WTC11 (cell line): ENCODE results near the gene DSE. TPM values are rescaled to one million over a fixed set of nuclear protein-coding genes. Genes with fewer than 3 reads are reported as not detected.

ENCODE experiments used
- ATAC-seq: fragments of 200-7000 bp; cut with Tn5 transposase; 2 replicates; pipeline ENCODE4 v1.10.0; 2021; ENCODE audit warnings: mild to moderate bottlenecking, moderate library complexity
- CTCF ChIA-PET: fragments of 300-600 bp; sonication (Branson Sonifier 250); formaldehyde crosslinking; loops from one replicate; lab custom pipeline; 2021; ENCODE audit warnings: antibody characterized with exemption; lab: Charles Lee
- POLR2A ChIA-PET: fragments of 350-600 bp; sonication (Branson Sonifier 250); formaldehyde crosslinking; loops from one replicate; lab custom pipeline; 2021; ENCODE audit warnings: antibody characterized with exemption; lab: Charles Lee
- DNase-seq: peaks from one replicate; pipeline ENCODE4 v3.0.0; 2021; ENCODE audit warnings: low spot score
- H3K27ac Mint-ChIP-seq: 2 replicates; pipeline ENCODE4 v1.8.0; 2021; ENCODE audit warnings: mixed read lengths
- H3K27me3 Mint-ChIP-seq: 2 replicates; pipeline ENCODE4 v1.8.0; 2021; ENCODE audit warnings: low read depth, mild to moderate bottlenecking, moderate library complexity, mixed read lengths
- H3K36me3 Mint-ChIP-seq: 2 replicates; pipeline ENCODE4 v1.8.0; 2021; ENCODE audit warnings: mixed read lengths
- H3K4me1 Mint-ChIP-seq: 2 replicates; pipeline ENCODE4 v1.8.0; 2022; ENCODE audit warnings: mixed read lengths
- H3K4me3 Mint-ChIP-seq: 2 replicates; pipeline ENCODE4 v1.8.0; 2021; ENCODE audit warnings: mild to moderate bottlenecking, moderate library complexity, mixed read lengths
- H3K9me3 Mint-ChIP-seq: 2 replicates; pipeline ENCODE4 v1.8.0; 2021; ENCODE audit warnings: mixed read lengths
- AFF4 ChIP-seq: sonication (generic); formaldehyde crosslinking; IDR thresholded peaks from 2 replicates; pipeline ENCODE4 v1.8.1; 2023; ENCODE audit warnings: mild to moderate bottlenecking, missing genetic modification reagents, borderline replicate concordance
- AR ChIP-seq: fragments of 250-450 bp; sonication (Bioruptor Pico); IDR thresholded peaks from 2 replicates; pipeline ENCODE4 v1.9.0; 2021; ENCODE audit warnings: mild to moderate bottlenecking
- ELF4 ChIP-seq: sonication (generic); formaldehyde crosslinking; IDR thresholded peaks from 2 replicates; pipeline ENCODE4 v1.8.1; 2022; ENCODE audit warnings: low read depth, mild to moderate bottlenecking, moderate library complexity, missing genetic modification reagents
- FOXK1 ChIP-seq: sonication (generic); formaldehyde crosslinking; IDR thresholded peaks from 2 replicates; pipeline ENCODE4 v1.8.0; 2022; ENCODE audit warnings: mild to moderate bottlenecking, moderate library complexity, missing genetic modification reagents
- GABPB1 ChIP-seq: sonication (generic); formaldehyde crosslinking; IDR thresholded peaks from 2 replicates; pipeline ENCODE4 v1.8.1; 2023; ENCODE audit warnings: mild to moderate bottlenecking, missing genetic modification reagents
- GRHL2 ChIP-seq: fragments of 250-450 bp; sonication (Bioruptor Pico); IDR thresholded peaks from 2 replicates; pipeline ENCODE4 v1.8.0; 2022; ENCODE audit warnings: mild to moderate bottlenecking, moderate library complexity; ENCODE audit not compliant: insufficient replicate concordance, severe bottlenecking
- HMGXB4 ChIP-seq: sonication (generic); formaldehyde crosslinking; IDR thresholded peaks from 2 replicates; pipeline ENCODE4 v1.8.1; 2023; ENCODE audit warnings: mild to moderate bottlenecking, moderate library complexity, missing genetic modification reagents
- JAZF1 ChIP-seq: fragments of 250-450 bp; sonication (Bioruptor Pico); IDR thresholded peaks from 2 replicates; pipeline ENCODE4 v1.9.0; 2021; ENCODE audit warnings: moderate library complexity, mild to moderate bottlenecking, inconsistent platforms
- KAT7 ChIP-seq: sonication (generic); formaldehyde crosslinking; IDR thresholded peaks from 2 replicates; pipeline ENCODE4 v1.8.1; 2023; ENCODE audit warnings: missing genetic modification reagents, mild to moderate bottlenecking, borderline replicate concordance
- MYBL2 ChIP-seq: sonication (generic); formaldehyde crosslinking; IDR thresholded peaks from 2 replicates; pipeline ENCODE4 v1.8.1; 2023; ENCODE audit warnings: mild to moderate bottlenecking, moderate library complexity, missing genetic modification reagents
- NFE2L1 ChIP-seq: sonication (generic); formaldehyde crosslinking; IDR thresholded peaks from 2 replicates; pipeline ENCODE4 v1.8.1; 2023; ENCODE audit warnings: missing genetic modification reagents
- NFYB ChIP-seq: sonication (generic); formaldehyde crosslinking; conservative IDR thresholded peaks from 2 replicates; pipeline ENCODE4 v1.8.0; 2022; ENCODE audit warnings: low read depth, missing genetic modification reagents
- NR1H2 ChIP-seq: sonication (generic); formaldehyde crosslinking; IDR thresholded peaks from 2 replicates; pipeline ENCODE4 v1.9.0; 2021; ENCODE audit warnings: mild to moderate bottlenecking, moderate library complexity, missing genetic modification reagents
- PRRX2 ChIP-seq: fragments of 250-450 bp; sonication (Bioruptor Pico); IDR thresholded peaks from 2 replicates; pipeline ENCODE4 v1.8.0; 2021; ENCODE audit warnings: mild to moderate bottlenecking
- RORB ChIP-seq: fragments of 250-450 bp; sonication (Bioruptor Pico); IDR thresholded peaks from 2 replicates; pipeline ENCODE4 v1.9.0; 2021; ENCODE audit warnings: mild to moderate bottlenecking
- SP1 ChIP-seq: sonication (generic); formaldehyde crosslinking; conservative IDR thresholded peaks from 2 replicates; pipeline ENCODE4 v1.8.1; 2022; ENCODE audit warnings: missing genetic modification reagents
- TCF7 ChIP-seq: sonication (generic); formaldehyde crosslinking; IDR thresholded peaks from 2 replicates; pipeline ENCODE4 v1.8.0; 2022; ENCODE audit warnings: mild to moderate bottlenecking, low read depth, missing genetic modification reagents, moderate library complexity
- TEAD1 ChIP-seq: sonication (generic); formaldehyde crosslinking; IDR thresholded peaks from 2 replicates; pipeline ENCODE4 v1.8.0; 2022; ENCODE audit warnings: mild to moderate bottlenecking, missing genetic modification reagents
- ZNF532 ChIP-seq: fragments of 250-450 bp; sonication (Bioruptor Pico); IDR thresholded peaks from 2 replicates; pipeline ENCODE4 v1.9.0; 2021; ENCODE audit warnings: mild to moderate bottlenecking, borderline replicate concordance
- total RNA-seq: library from RNA; stranded (reverse); gene quantifications from 3 replicates; pipeline ENCODE4 v1.2.3, GENCODE V29; 2021

DSE gene
- total RNA-seq, 1 experiment from 2014 or later: 78.3 TPM

- TF ChIP-seq AFF4 (no peak), FOXK1 (CRISPR knock-in tag) (peak; percentile 18), HMGXB4 (CRISPR knock-in tag) (peak; percentile 83; the same call in 1 of the 2 replicates), NFE2L1 (peak; percentile 78), AR (CRISPR knock-in tag) (no peak)
These were observed 572 bp downstream of the DSE start (continued) for GRCh38 chr6:116371120-116371917.

GRCh38 chr6:116371918-116372209, 1.1 kb downstream of the DSE start:
- Mint-ChIP-seq H3K4me3 (peak overlapping the region; percentile 84), H3K27ac (peak overlapping the region; percentile 90), H3K9me3 (no peaks in the 10 kb centered on the region), H3K27me3 (no peaks in the 10 kb centered on the region), H3K36me3 (0 out of 2 replicates have a peak, but pooled peaks cover 7% of the 10 kb centered on the region), H3K4me1 (peaks cover 64% of the 10 kb centered on the region)
- no peak for DNase-seq
- ChIA-PET POLR2A (interaction anchor here (0.7 to 2.3 kb wide), 11 partner anchors 13 to 297 kb away, joined by 3 to 15 read pairs (median 3); partner anchors contain the start of genes RWDD1, TSPYL1, TSPYL4 and ZUP1), CTCF (interaction anchor here (0.7 to 3.1 kb wide), 6 partner anchors 17 to 140 kb away, joined by 3 to 24 read pairs (median 3); partner anchors contain the start of genes CALHM5 and TSPYL1)
- no peak for ATAC-seq
- TF ChIP-seq NR1H2 (CRISPR knock-in tag): no peak
- TF ChIP-seq TCF7 (CRISPR knock-in tag): no peak
- no peak for TF ChIP-seq MYBL2 (CRISPR knock-in tag)
- no peak for TF ChIP-seq SP1
- TF ChIP-seq GRHL2 (CRISPR knock-in tag): no peak
- no peak for TF ChIP-seq ZNF532
- TF ChIP-seq KAT7 (CRISPR knock-in tag): no peak
- TF ChIP-seq NFE2L1: no peak
- TF ChIP-seq JAZF1 (CRISPR knock-in tag): no peak
- no peak for TF ChIP-seq PRRX2 (CRISPR knock-in tag)
- no peak for TF ChIP-seq GABPB1 (CRISPR knock-in tag)
- no peak for TF ChIP-seq RORB (CRISPR knock-in tag)
- no peak for TF ChIP-seq TEAD1 (CRISPR knock-in tag)
- TF ChIP-seq NFYB (CRISPR knock-in tag): no peak
- TF ChIP-seq AFF4: no peak
- TF ChIP-seq ELF4 (CRISPR knock-in tag): no peak
